ENCODE results near the gene DAPP1.

DAPP1 gene

DNA sequence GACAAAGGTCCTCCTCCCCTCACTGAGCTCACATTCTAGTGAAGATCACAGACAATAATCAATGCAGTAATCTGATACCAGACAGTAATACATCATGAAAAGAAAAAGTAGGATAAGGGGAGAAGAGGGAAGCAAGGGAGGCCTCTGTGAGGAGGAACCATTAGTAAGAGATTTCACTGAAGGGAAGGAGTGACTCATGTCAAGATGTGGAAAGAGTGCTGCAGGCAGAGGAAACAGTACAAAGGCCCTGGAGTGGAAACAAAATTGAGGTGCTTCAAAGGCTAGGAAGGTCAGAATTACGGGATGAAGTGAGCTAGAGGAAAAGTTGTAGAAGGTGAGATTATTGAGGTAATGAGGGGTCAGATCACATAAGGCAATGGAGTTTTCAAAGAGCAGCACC, 39.5 kb downstream of the DAPP1 start:
- Histone ChIP-seq H3K27me3 (replicated peaks) (no peaks in the 10 kb centered on the region), H3K27ac (no peak overlapping the region), H3K36me3 (replicated peaks) (no peaks in the 10 kb centered on the region), H3K4me3 (ENCODE audit: low read depth, low read length) (no peak overlapping the region)
- TF ChIP-seq CTCF (IDR thresholded peaks at IDR 0.05; ENCODE audit: low read depth, low read length, missing control alignments): no peak
- in situ Hi-C loops (cut with HindIII; ENCODE audit: low pct_ligation_motif_present, low sequenced_read_pairs): no loop called here
- peak; percentile 22 for DNase-seq

DNA sequence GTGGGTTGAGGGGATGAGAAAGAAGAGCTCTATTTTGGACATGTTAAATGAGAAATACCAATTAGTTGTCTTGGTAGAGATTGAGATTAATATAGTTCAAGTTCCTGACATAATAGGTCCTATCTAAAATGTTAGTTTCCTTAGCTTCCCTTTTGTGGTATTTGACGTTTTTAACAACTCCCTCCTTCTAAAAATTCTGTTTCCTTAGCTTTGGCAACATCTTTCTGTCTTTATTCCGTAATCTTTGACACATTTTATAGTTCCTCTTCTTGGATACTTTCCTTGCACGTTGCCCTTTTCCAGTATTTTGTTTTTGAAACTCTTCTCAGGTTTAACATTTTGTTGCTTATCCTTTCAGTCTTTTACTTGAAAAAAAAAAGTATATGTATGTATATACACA, 40.7 kb downstream of the DAPP1 start:
- H3K27ac ChIP-seq: no peak overlapping the region
- H3K36me3 ChIP-seq (replicated peaks): no peaks in the 10 kb centered on the region
- no peak for DNase-seq
- TF ChIP-seq CTCF (IDR thresholded peaks at IDR 0.05; ENCODE audit: low read depth, low read length, missing control alignments): no peak
- H3K4me3 ChIP-seq (ENCODE audit: low read depth, low read length): no peak overlapping the region
- in situ Hi-C loops (cut with HindIII; ENCODE audit: low pct_ligation_motif_present, low sequenced_read_pairs): no loop called here
- H3K27me3 ChIP-seq (replicated peaks): no peaks in the 10 kb centered on the region

GRCh38 chr4:99859618-99860017, 43.0 kb downstream of the DAPP1 start:
- Histone ChIP-seq H3K27ac (no peak overlapping the region), H3K27me3 (replicated peaks) (no peaks in the 10 kb centered on the region), H3K4me3 (ENCODE audit: low read depth, low read length) (no peak overlapping the region), H3K36me3 (replicated peaks) (no peaks in the 10 kb centered on the region)
- no peak for TF ChIP-seq CTCF (IDR thresholded peaks at IDR 0.05; ENCODE audit: low read depth, low read length, missing control alignments)
- DNase-seq: no peak
- in situ Hi-C loops (cut with HindIII; ENCODE audit: low pct_ligation_motif_present, low sequenced_read_pairs): no loop called here

GRCh38 chr4:99860521-99860920, 43.9 kb downstream of the DAPP1 start:
- H3K27ac ChIP-seq: no peak overlapping the region
- no peak for DNase-seq
- in situ Hi-C loops (cut with HindIII; ENCODE audit: low pct_ligation_motif_present, low sequenced_read_pairs): no loop called here
- no peak overlapping the region for H3K4me3 ChIP-seq (ENCODE audit: low read depth, low read length)
- H3K27me3 ChIP-seq (replicated peaks): no peaks in the 10 kb centered on the region
- no peak for TF ChIP-seq CTCF (IDR thresholded peaks at IDR 0.05; ENCODE audit: low read depth, low read length, missing control alignments)
- no peaks in the 10 kb centered on the region for H3K36me3 ChIP-seq (replicated peaks)

DNA sequence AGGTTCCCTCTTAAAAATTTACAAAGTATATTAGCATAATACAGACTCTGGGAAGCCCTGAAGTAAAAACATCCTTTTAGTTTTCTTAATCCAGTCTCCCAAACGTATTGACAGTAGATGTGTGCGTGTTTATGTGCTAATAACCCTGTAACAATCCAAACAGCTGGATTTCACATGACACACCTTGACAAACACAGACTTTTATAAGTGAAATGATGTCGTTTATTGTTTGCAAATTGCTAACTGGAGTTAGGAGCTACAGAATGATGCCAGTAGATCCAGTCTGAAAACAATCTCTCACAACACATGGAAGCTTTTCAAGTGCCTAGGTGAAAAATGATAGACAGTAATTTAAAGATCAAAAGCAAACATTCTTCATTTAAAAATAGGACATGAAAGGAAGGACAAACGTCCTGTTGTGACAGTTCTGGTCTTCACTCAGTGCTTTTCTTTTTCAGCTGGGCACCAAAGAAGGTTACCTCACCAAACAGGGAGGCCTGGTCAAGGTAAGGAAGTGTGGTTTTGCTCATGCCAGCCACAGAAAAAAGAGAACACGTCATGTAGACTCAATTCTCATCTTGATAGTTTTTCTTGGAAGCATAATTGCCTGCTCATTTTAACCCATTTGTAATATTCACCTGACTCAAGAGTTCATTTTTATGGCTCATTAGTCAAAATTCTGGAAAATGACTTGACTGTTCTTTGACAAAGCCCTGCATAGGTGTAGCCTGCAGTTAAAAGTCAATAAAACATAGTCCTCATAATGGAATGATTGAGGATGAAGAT, 44.7 kb downstream of the DAPP1 start:
- H3K27me3 ChIP-seq (replicated peaks): no peaks in the 10 kb centered on the region
- DNase-seq: no peak
- H3K27ac ChIP-seq: no peak overlapping the region
- H3K36me3 ChIP-seq (replicated peaks): no peaks in the 10 kb centered on the region
- TF ChIP-seq CTCF (IDR thresholded peaks at IDR 0.05; ENCODE audit: low read depth, low read length, missing control alignments): no peak
- no peak overlapping the region for H3K4me3 ChIP-seq (ENCODE audit: low read depth, low read length)
- in situ Hi-C loops (cut with HindIII; ENCODE audit: low pct_ligation_motif_present, low sequenced_read_pairs): no loop called here

DNA sequence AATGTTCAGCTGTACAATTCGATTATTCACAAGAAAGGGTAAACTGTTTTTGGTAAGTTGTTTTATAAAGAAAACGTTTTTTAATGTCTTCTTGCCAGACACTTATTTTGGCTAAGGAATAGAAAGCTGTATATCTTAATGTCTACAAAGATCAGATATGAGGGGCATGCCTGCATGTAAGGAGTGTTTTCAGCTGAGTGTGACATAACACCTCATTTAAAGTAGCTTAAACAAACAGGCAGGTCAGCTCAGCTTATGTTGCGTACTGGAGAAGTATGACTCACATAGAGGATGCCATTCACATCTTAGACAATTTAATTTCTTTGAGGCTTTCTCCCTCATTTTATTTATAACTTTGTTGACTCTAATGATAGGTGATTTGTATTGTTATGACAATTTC, 47.2 kb downstream of the DAPP1 start:
- Histone ChIP-seq H3K27me3 (replicated peaks) (no peaks in the 10 kb centered on the region), H3K4me3 (ENCODE audit: low read depth, low read length) (no peak overlapping the region), H3K36me3 (replicated peaks) (no peaks in the 10 kb centered on the region), H3K27ac (no peak overlapping the region)
- in situ Hi-C loops (cut with HindIII; ENCODE audit: low pct_ligation_motif_present, low sequenced_read_pairs): no loop called here
- peak; percentile 41 for DNase-seq
- no peak for TF ChIP-seq CTCF (IDR thresholded peaks at IDR 0.05; ENCODE audit: low read depth, low read length, missing control alignments)
